8988T (cell line): ENCODE results near the gene ZNF624.
"Not testable (repeated sequence)": the region's sequence is repeated elsewhere in the genome, so short reads cannot be mapped to it uniquely, and the experiment has no call there.

ENCODE experiments used
- DNase-seq: peaks from one replicate; pipeline ENCODE4 v3.0.0; 2011

The ZNF624 gene

GRCh38 chr17:16653367-16654041 is at the start of gene ZNF624:
TSS of gene ZNF624 (minus strand) at chr17:16653850.
- DNase-seq = peak; percentile 74

GRCh38 chr17:16697603-16698002 is 44.0 kb upstream of the ZNF624 start:
- not testable (repeated sequence) for DNase-seq

GRCh38 chr17:16690447-16690846 is 36.8 kb upstream of the ZNF624 start:
- not testable (repeated sequence) for DNase-seq

GRCh38 chr17:16689731-16690281 is 36.2 kb upstream of the ZNF624 start, which contains the start of gene CCDC144A:
TSS of gene CCDC144A (plus strand) at chr17:16690241. CDS start at chr17:16690401, 160 bp downstream.
- not testable (repeated sequence) for DNase-seq

- DNase-seq = not testable (repeated sequence)
Measured at GRCh38 chr17:16687151-16687550, 33.5 kb upstream of the ZNF624 start.

GRCh38 chr17:16686019-16686418 is 32.4 kb upstream of the ZNF624 start:
- DNase-seq = not testable (repeated sequence)

- not testable (repeated sequence) for DNase-seq
Measured at GRCh38 chr17:16683290-16684138, 29.9 kb upstream of the ZNF624 start.

GRCh38 chr17:16676676-16677268 is 23.1 kb upstream of the ZNF624 start:
- DNase-seq = no peak

- not testable (repeated sequence) for DNase-seq
Measured at GRCh38 chr17:16666907-16667636, 13.4 kb upstream of the ZNF624 start.

- DNase-seq = not testable (repeated sequence)
Measured at GRCh38 chr17:16666553-16666906, 12.9 kb upstream of the ZNF624 start.

GRCh38 chr17:16662936-16663335 is 9.3 kb upstream of the ZNF624 start:
- no peak for DNase-seq

GRCh38 chr17:16661217-16661616 is 7.6 kb upstream of the ZNF624 start:
- no peak for DNase-seq

- no peak for DNase-seq
Measured at GRCh38 chr17:16652847-16653366, 743 bp downstream of the ZNF624 start.

GRCh38 chr17:16652252-16652651 is 1.4 kb downstream of the ZNF624 start:
- no peak for DNase-seq

GRCh38 chr17:16649585-16649984 is 4.1 kb downstream of the ZNF624 start:
- no peak for DNase-seq

GRCh38 chr17:16639438-16639837 is 14.2 kb downstream of the ZNF624 start:
- DNase-seq = no peak

- DNase-seq = no peak
Measured at GRCh38 chr17:16623282-16623681, 30.4 kb downstream of the ZNF624 start.

- DNase-seq = no peak
Measured at GRCh38 chr17:16622540-16623277, 30.9 kb downstream of the ZNF624 start.

- DNase-seq = no peak
Measured at GRCh38 chr17:16617481-16618060, 36.1 kb downstream of the ZNF624 start.

GRCh38 chr17:16599537-16599936 is 54.1 kb downstream of the ZNF624 start:
- no peak for DNase-seq
